Smooth muscle cell (in vitro differentiated cells): ENCODE data around the gene ASB16. TPM values are rescaled to one million over a fixed set of nuclear protein-coding genes. Genes with fewer than 3 reads are reported as not detected.

ENCODE experiments used
- DNase-seq: peaks from one replicate; lab custom pipeline; 2025; ENCODE audit not compliant: unreplicated experiment; lab: John Stamatoyannopoulos, UW
- H2AFZ ChIP-seq: fragments of 200-600 bp; sonication (generic); 2 replicates; pipeline ENCODE4 v1.6.0; 2016; ENCODE audit warnings: antibody characterized with exemption, low read depth, mild to moderate bottlenecking
- H3F3A ChIP-seq: fragments of 200-600 bp; sonication (generic); 2 replicates; pipeline ENCODE4 v1.6.0; 2017; ENCODE audit warnings: antibody characterized with exemption, low read depth
- H3K27ac ChIP-seq: fragments of 200-600 bp; sonication (generic); 2 replicates; pipeline ENCODE4 v1.5.1; 2016; ENCODE audit warnings: low read depth, mild to moderate bottlenecking
- H3K27me3 ChIP-seq: fragments of 200-600 bp; sonication (generic); 2 replicates; pipeline ENCODE4 v1.6.1; 2016; ENCODE audit warnings: low read depth, mild to moderate bottlenecking
- H3K36me3 ChIP-seq: fragments of 200-600 bp; sonication (generic); 2 replicates; pipeline ENCODE4 v1.5.1; 2016; ENCODE audit warnings: low read depth
- H3K4me1 ChIP-seq: fragments of 200-600 bp; sonication (generic); 2 replicates; pipeline ENCODE4 v1.5.1; 2016; ENCODE audit warnings: low read depth
- H3K4me2 ChIP-seq: fragments of 200-600 bp; sonication (generic); 2 replicates; pipeline ENCODE4 v1.6.0; 2016; ENCODE audit warnings: mild to moderate bottlenecking
- H3K4me3 ChIP-seq: fragments of 200-600 bp; sonication (generic); 2 replicates; pipeline ENCODE4 v1.5.1; 2016; ENCODE audit warnings: mild to moderate bottlenecking
- H3K79me2 ChIP-seq: fragments of 200-600 bp; sonication (generic); 2 replicates; pipeline ENCODE4 v1.6.0; 2016; ENCODE audit warnings: low read depth, mild to moderate bottlenecking
- H3K9ac ChIP-seq: fragments of 200-600 bp; sonication (generic); 2 replicates; pipeline ENCODE4 v1.6.0; 2016; ENCODE audit warnings: low read depth
- H3K9me3 ChIP-seq: fragments of 200-600 bp; sonication (generic); replicated peaks from 2 replicates; pipeline ENCODE4 v1.5.1; 2016; ENCODE audit warnings: low read depth
- H4K20me1 ChIP-seq: fragments of 200-600 bp; sonication (generic); 2 replicates; pipeline ENCODE4 v1.6.0; 2016; ENCODE audit warnings: low read depth
- WGBS: methylation state at CpG from one replicate; pipeline ENCODE4 v1.1.7; 2016; ENCODE audit warnings: low lambda C conversion rate; 5-methylcytosine and 5-hydroxymethylcytosine counted together
- polyA plus RNA-seq: library from polyadenylated mRNA; unstranded; fragments of >200 nt; fragmentation: Nextera tagmentation; extraction: Ambion mirVana; gene quantifications from 2 replicates; pipeline ENCODE4 v1.2.1, GENCODE V29; 2016
- total RNA-seq: library from RNA; depleted of rRNA; stranded (reverse); fragments of >200 nt; gene quantifications from 2 replicates; pipeline ENCODE4 v1.2.3, GENCODE V29; 2014
- TF ChIP-seq, protein P1 (sequence below): fragments of 200-600 bp; sonication (generic); IDR thresholded peaks from 2 replicates; pipeline ENCODE4 v1.5.1; 2017; ENCODE audit warnings: borderline replicate concordance, mild to moderate bottlenecking, antibody characterized with exemption; ENCODE audit not compliant: insufficient read depth, poor library complexity, severe bottlenecking

Gene ASB16
- total and polyA plus RNA-seq, 2 experiments from 2014 or later, result 0.35 TPM; not detected in 1

DNA sequence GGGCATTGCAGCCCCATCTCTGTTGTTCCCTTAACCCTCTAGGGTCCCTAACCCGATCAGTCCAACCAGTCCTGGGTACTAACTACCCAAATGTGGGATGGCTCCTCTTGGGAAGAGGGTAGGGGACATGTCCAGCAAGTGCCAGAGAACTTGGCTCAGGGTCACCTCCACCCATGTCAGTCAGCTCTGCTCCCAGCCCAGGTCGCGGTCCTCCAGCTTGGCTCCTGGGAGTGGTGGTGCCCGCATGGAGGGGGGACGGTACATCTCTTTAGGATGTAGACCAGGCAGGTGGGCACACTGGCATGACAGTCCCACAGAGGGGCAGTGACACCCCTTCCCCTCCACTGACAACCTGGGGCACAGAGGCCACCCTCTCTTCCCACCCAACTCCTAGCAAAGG is 22.2 kb downstream of the ASB16 start:
- no peak for DNase-seq
- Histone ChIP-seq H4K20me1 (no peaks in the 10 kb centered on the region), H3K79me2 (peaks cover 32% of the 10 kb centered on the region), H3K9me3 (no peaks in the 10 kb centered on the region), H3K4me2 (no peak overlapping the region), H3F3A (peaks cover 9% of the 10 kb centered on the region), H3K4me3 (no peak overlapping the region), H3K27ac (peak overlapping the region; percentile 62), H3K9ac (no peak overlapping the region), H2AFZ (no peak overlapping the region), H3K27me3 (no peaks in the 10 kb centered on the region), H3K36me3 (no peaks in the 10 kb centered on the region), H3K4me1 (peaks cover 4% of the 10 kb centered on the region)
- 96% methylated on average over 5 of the region's 5 CpGs for WGBS
- TF ChIP-seq, protein P1, sequence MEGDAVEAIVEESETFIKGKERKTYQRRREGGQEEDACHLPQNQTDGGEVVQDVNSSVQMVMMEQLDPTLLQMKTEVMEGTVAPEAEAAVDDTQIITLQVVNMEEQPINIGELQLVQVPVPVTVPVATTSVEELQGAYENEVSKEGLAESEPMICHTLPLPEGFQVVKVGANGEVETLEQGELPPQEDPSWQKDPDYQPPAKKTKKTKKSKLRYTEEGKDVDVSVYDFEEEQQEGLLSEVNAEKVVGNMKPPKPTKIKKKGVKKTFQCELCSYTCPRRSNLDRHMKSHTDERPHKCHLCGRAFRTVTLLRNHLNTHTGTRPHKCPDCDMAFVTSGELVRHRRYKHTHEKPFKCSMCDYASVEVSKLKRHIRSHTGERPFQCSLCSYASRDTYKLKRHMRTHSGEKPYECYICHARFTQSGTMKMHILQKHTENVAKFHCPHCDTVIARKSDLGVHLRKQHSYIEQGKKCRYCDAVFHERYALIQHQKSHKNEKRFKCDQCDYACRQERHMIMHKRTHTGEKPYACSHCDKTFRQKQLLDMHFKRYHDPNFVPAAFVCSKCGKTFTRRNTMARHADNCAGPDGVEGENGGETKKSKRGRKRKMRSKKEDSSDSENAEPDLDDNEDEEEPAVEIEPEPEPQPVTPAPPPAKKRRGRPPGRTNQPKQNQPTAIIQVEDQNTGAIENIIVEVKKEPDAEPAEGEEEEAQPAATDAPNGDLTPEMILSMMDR, result no peak

DNA sequence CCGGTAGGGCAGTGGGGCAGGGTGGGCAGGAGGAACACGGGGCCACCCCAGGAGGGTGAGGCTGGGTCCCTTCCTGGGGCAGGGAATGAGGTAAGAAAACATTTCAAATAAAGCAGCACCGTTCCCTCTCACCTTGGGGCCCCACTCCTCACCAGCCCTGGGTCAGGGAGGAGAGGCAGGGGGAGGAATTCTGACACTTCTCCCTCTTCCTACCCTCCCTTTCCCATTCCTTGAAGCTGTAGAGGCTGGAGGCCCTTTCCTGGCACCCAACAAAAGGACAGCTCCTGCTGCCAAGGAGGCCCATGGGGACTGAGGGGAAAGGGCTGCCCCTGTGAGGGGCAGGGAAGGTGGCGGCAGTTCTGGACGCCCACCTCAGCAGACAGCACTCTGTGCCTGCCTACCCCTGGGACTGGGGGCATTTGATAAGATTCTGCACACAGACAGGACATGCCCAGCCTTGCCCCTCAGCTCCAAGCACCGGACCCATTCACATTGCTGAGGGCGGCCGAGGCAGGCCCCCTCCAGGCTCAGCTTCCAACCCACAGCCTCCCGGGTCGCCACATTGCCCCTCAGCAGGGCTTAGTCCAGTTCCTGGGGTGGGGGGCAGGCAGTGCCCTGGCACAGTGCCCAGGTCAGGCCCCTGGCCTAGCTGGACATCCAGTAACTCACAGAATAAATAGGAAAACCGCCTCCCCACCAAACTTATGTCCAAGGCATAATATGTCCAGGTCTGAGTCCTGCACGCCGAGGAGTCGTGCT is 23.0 kb downstream of the ASB16 start:
- H3K79me2 ChIP-seq, result peaks cover 32% of the 10 kb centered on the region
- no peak overlapping the region for H3K4me3 ChIP-seq
- H3K9me3 ChIP-seq, result no peaks in the 10 kb centered on the region
- H4K20me1 ChIP-seq, result no peaks in the 10 kb centered on the region
- H3K36me3 ChIP-seq, result no peaks in the 10 kb centered on the region
- WGBS, result 96% methylated on average over 14 of the region's 14 CpGs
- TF ChIP-seq, protein P1, result no peak
- peaks cover 9% of the 10 kb centered on the region for H3F3A ChIP-seq
- peak overlapping the region; percentile 62 for H3K27ac ChIP-seq
- no peak overlapping the region for H3K4me2 ChIP-seq
- no peak for DNase-seq
- no peak overlapping the region for H2AFZ ChIP-seq
- H3K4me1 ChIP-seq, result peaks cover 5% of the 10 kb centered on the region
- no peak overlapping the region for H3K9ac ChIP-seq
- no peaks in the 10 kb centered on the region for H3K27me3 ChIP-seq

DNA sequence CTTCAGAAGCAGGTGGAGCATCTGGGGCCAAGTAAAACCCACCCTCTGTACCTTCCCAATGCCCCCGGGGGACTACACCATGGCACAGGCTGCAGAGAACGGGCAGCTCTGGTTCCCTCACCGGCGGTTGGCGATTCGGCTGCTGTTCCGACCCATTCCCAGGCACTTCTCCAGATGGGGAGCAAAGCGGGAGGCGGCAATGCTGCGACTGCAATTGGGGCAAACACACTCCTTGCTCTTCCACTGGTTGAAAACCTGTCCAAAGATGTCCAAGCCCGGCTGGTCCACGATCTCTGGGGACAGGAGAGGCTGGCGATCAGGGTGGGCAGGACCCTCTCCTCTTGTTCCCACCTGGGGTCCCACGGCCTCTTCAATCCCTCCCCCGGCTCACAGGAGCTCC is 26.6 kb downstream of the ASB16 start:
- Histone ChIP-seq H3K4me2 (peak overlapping the region; percentile 90), H3K4me3 (no peak overlapping the region), H3K27ac (peak overlapping the region; percentile 94), H2AFZ (no peak overlapping the region), H4K20me1 (no peaks in the 10 kb centered on the region), H3K36me3 (no peaks in the 10 kb centered on the region), H3K27me3 (no peaks in the 10 kb centered on the region), H3F3A (peaks cover 4% of the 10 kb centered on the region), H3K9me3 (no peaks in the 10 kb centered on the region), H3K9ac (no peak overlapping the region), H3K79me2 (peaks cover 35% of the 10 kb centered on the region), H3K4me1 (peaks cover 10% of the 10 kb centered on the region)
- TF ChIP-seq, protein P1, result no peak
- DNase-seq, result no peak
- WGBS, result 96% methylated on average over 15 of the region's 15 CpGs
